Frontal cortex (tissue), 1 donor: Measurements from ENCODE around the gene BOD1L2. TPM values are rescaled to one million over a fixed set of nuclear protein-coding genes. Genes with fewer than 3 reads are reported as not detected.

ENCODE experiments used
- total RNA-seq: library from RNA; depleted of rRNA; stranded (reverse); fragments of >200 nt; gene quantifications from one replicate; pipeline ENCODE4 v1.2.3, GENCODE V29; 2014

Gene BOD1L2
- total RNA-seq, 1 donor from 2014 or later: not detected

Other genes with a start within 250 kb of the BOD1L2 start
- 18.8 TPM for gene ST8SIA3, start 205.5 kb downstream of the BOD1L2 start, total RNA-seq